HTR-8/SVneo (cell line): ENCODE data around the gene TANC1.
"Not testable (repeated sequence)": the region's sequence is repeated elsewhere in the genome, so short reads cannot be mapped to it uniquely, and the experiment has no call there.

Experiments used
- DNase-seq: peaks from one replicate; pipeline ENCODE4 v3.0.0; 2011; ENCODE audit warnings: low spot score, mixed read lengths; ENCODE audit not compliant: insufficient read length
- FAIRE-seq: peaks from 2 replicates; lab custom pipeline; 2011; peaks lifted over from hg19 to GRCh38; lab: Jason Lieb, UNC

The TANC1 gene

GRCh38 chr2:159075727-159076126 lies 107.3 kb downstream of the TANC1 start:
- no peak for FAIRE-seq
- DNase-seq, result no peak

- FAIRE-seq (no peak), DNase-seq (no peak)
Observed at GRCh38 chr2:159076241-159076640, 107.8 kb downstream of the TANC1 start.

- FAIRE-seq, result no peak
- no peak for DNase-seq
Observed at GRCh38 chr2:159077869-159078268, 109.4 kb downstream of the TANC1 start.

- FAIRE-seq (no peak), DNase-seq (no peak)
Observed at GRCh38 chr2:159078443-159078842, 110.0 kb downstream of the TANC1 start.

- no peak for FAIRE-seq
- DNase-seq, result no peak
Observed at GRCh38 chr2:159080641-159081040, 112.2 kb downstream of the TANC1 start.

GRCh38 chr2:159082119-159082518 lies 113.7 kb downstream of the TANC1 start:
- no peak for DNase-seq
- FAIRE-seq, result no peak

GRCh38 chr2:159084384-159085370 lies 116.2 kb downstream of the TANC1 start:
- DNase-seq (no peak), FAIRE-seq (no peak)

- FAIRE-seq (no peak), DNase-seq (no peak)
Observed at GRCh38 chr2:159086342-159086741, 117.9 kb downstream of the TANC1 start.

GRCh38 chr2:159086826-159087225 lies 118.4 kb downstream of the TANC1 start:
- FAIRE-seq (no peak), DNase-seq (no peak)

GRCh38 chr2:159088906-159089305 lies 120.5 kb downstream of the TANC1 start:
- no peak for DNase-seq
- FAIRE-seq, result no peak

- DNase-seq (no peak), FAIRE-seq (no peak)
Observed at GRCh38 chr2:159089543-159089942, 121.1 kb downstream of the TANC1 start.

- FAIRE-seq (no peak), DNase-seq (no peak)
Observed at GRCh38 chr2:159090514-159091201, 122.2 kb downstream of the TANC1 start.

- DNase-seq, result peak; percentile 50
Observed at GRCh38 chr2:159091381-159091780, 122.9 kb downstream of the TANC1 start.

GRCh38 chr2:159091976-159092375 lies 123.5 kb downstream of the TANC1 start:
- FAIRE-seq (no peak), DNase-seq (no peak)

More at GRCh38 chr2:159091381-159091780, 122.9 kb downstream of the TANC1 start:
- FAIRE-seq, result no peak

- DNase-seq (no peak), FAIRE-seq (no peak)
Observed at GRCh38 chr2:159093497-159093896, 125.1 kb downstream of the TANC1 start.

- FAIRE-seq, result no peak
- no peak for DNase-seq
Observed at GRCh38 chr2:159094173-159094737, 125.8 kb downstream of the TANC1 start.

- FAIRE-seq (no peak), DNase-seq (no peak)
Observed at GRCh38 chr2:159095813-159096212, 127.4 kb downstream of the TANC1 start.

- not testable (repeated sequence) for DNase-seq, FAIRE-seq
Observed at GRCh38 chr2:159096302-159096855, 127.9 kb downstream of the TANC1 start.

- FAIRE-seq (no peak), DNase-seq (no peak)
Observed at GRCh38 chr2:159096901-159097300, 128.5 kb downstream of the TANC1 start.

- DNase-seq, result no peak
Observed at GRCh38 chr2:159098361-159098760, 129.9 kb downstream of the TANC1 start.

More at GRCh38 chr2:159098361-159098760, 129.9 kb downstream of the TANC1 start:
- FAIRE-seq, result no peak
